ENCODE data around the gene PAM.
A peak's percentile ranks its signal among the peaks of the same experiment; 100 is the strongest.
"Not testable (repeated sequence)": the region's sequence is repeated elsewhere in the genome, so short reads cannot be mapped to it uniquely, and the experiment has no call there.

Gene PAM

DNA sequence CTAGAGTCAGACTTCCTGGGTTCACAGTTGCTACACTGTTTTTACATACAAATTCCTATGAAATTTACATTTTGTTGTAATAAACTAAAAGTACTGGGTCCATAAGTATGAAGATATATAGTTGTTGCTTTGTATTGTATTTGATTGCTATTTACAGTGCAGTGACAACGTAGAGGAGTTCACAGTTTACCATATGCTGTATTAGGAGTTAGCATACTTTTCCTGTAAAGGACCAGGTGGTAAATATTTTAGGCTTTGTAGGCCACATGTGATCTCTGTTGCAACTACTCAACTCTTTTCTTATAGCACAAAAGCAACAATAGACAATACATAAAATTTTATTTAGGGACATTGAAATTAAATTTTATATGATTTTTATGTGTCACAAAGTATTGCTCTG is 18.0 kb downstream of the PAM start:
- H3K4me3 ChIP-seq (ENCODE audit: low read depth, low read length), result no peak overlapping the region
- no peak for DNase-seq (ENCODE audit: low read depth, low spot score)
- in situ Hi-C loops (cut with HindIII; ENCODE audit: low sequenced_read_pairs), result no loop called here
- TF ChIP-seq, protein P1, sequence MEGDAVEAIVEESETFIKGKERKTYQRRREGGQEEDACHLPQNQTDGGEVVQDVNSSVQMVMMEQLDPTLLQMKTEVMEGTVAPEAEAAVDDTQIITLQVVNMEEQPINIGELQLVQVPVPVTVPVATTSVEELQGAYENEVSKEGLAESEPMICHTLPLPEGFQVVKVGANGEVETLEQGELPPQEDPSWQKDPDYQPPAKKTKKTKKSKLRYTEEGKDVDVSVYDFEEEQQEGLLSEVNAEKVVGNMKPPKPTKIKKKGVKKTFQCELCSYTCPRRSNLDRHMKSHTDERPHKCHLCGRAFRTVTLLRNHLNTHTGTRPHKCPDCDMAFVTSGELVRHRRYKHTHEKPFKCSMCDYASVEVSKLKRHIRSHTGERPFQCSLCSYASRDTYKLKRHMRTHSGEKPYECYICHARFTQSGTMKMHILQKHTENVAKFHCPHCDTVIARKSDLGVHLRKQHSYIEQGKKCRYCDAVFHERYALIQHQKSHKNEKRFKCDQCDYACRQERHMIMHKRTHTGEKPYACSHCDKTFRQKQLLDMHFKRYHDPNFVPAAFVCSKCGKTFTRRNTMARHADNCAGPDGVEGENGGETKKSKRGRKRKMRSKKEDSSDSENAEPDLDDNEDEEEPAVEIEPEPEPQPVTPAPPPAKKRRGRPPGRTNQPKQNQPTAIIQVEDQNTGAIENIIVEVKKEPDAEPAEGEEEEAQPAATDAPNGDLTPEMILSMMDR (IDR thresholded peaks at IDR 0.05; ENCODE audit: low read depth, low read length), result no peak

DNA sequence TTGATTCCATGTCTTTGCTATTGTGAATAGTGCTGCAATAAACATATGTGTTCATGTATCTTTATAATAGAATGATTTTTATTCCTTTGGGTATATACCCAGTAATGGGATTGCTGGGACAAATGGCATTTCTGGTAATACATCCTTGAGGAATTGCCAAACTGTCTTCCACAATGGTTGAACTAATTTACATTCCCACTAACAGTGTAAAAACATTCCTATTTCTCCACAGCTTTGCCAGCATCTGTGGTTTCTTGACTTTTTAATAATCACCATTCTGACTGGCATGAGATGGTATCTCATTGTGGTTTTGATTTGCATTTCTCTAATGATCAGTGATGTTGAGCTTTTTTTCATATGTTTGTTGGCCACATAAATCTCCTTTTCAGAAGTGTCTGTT is 20.7 kb downstream of the PAM start:
- H3K4me3 ChIP-seq (ENCODE audit: low read depth, low read length); in situ Hi-C loops (cut with HindIII; ENCODE audit: low sequenced_read_pairs); DNase-seq (ENCODE audit: low read depth, low spot score): not testable (repeated sequence)

DNA sequence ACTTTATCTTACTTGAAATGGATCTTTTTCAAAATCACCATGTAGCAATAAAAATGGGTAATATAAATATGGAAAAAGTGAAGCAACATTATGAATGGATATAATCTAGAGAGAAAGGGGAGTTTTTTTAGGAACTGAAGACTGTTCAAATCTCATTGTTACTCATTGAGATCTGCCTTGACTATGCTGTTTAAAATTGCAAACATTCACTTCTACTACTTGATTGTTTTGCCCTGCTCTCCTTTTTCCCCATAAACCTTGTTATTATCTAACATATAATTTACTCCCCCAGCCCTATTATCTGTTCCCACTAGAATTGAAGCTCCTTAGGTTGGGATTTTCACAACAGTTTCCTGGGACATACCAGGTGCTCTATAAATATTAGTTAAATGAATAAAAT is 22.0 kb downstream of the PAM start:
- no peak overlapping the region for H3K4me3 ChIP-seq (ENCODE audit: low read depth, low read length)
- DNase-seq (ENCODE audit: low read depth, low spot score), result no peak
- in situ Hi-C loops (cut with HindIII; ENCODE audit: low sequenced_read_pairs), result no loop called here
- TF ChIP-seq, protein P1 (IDR thresholded peaks at IDR 0.05; ENCODE audit: low read depth, low read length), result no peak

DNA sequence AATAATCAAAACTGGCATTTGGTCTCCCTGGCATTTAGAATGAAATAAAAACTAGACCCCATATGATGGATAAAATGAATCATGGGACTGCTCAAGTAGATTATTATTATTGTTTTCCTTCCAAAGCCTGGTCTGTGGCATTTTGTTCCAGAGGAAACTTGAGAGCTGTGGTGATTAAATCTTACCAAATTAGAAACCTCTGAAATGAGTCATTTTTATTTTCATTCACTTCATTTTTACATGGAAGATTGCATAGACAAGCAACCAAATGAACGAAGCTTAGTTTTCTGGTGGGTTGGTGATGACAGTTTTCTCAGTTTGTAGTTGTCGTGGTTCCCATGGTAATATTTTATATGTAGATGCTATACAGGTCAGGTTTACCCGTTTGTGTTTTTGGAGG is 23.4 kb downstream of the PAM start:
- in situ Hi-C loops (cut with HindIII; ENCODE audit: low sequenced_read_pairs), result no loop called here

DNA sequence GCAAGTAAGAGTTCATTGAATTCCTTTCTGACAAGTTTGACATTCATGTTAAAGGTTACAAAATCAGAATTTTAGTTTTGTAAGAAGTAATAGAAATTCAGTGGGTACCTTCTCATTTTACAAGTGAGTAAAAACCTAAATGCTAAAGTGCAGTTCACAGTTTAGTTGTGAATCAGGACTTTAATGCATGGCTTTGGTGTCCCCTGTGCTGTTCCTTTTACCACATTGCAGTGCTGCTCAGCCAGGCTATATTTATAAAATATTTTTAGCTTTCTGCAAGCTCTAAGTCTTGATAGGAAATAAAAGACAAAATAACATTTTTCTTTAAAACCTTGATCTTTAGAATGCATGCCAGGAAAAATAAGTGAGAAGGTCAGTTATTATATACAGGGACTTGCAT is 26.3 kb downstream of the PAM start:
- in situ Hi-C loops (cut with HindIII; ENCODE audit: low sequenced_read_pairs), result no loop called here
- TF ChIP-seq, protein P1 (IDR thresholded peaks at IDR 0.05; ENCODE audit: low read depth, low read length), result no peak
- no peak overlapping the region for H3K4me3 ChIP-seq (ENCODE audit: low read depth, low read length)
- DNase-seq (ENCODE audit: low read depth, low spot score), result no peak

More for the DNA sequence above, 23.4 kb downstream of the PAM start:
- DNase-seq (ENCODE audit: low read depth, low spot score), result peak; percentile 87
- TF ChIP-seq, protein P1 (IDR thresholded peaks at IDR 0.05; ENCODE audit: low read depth, low read length), result no peak
- H3K4me3 ChIP-seq (ENCODE audit: low read depth, low read length), result no peak overlapping the region

DNA sequence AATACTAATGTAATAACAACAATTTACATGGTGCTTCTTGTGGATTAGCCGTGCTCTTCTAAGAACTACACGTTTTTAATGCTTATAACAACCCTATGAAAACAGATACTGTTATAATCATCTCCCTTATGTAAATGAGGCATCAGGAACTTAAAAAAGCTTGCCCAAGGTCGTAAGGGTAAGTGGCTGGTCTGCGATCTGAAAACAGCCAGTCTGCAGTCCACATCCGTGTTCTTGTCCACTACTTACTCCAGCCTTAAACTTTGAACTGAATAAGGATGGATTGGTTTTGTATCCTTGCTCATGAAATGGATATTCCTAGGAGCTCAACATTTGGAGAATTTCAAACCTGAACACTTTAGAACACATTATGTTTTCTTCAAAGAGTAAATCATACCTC is 26.7 kb downstream of the PAM start:
- in situ Hi-C loops (cut with HindIII; ENCODE audit: low sequenced_read_pairs), result no loop called here
- no peak for DNase-seq (ENCODE audit: low read depth, low spot score)
- TF ChIP-seq, protein P1 (IDR thresholded peaks at IDR 0.05; ENCODE audit: low read depth, low read length), result no peak
- no peak overlapping the region for H3K4me3 ChIP-seq (ENCODE audit: low read depth, low read length)

DNA sequence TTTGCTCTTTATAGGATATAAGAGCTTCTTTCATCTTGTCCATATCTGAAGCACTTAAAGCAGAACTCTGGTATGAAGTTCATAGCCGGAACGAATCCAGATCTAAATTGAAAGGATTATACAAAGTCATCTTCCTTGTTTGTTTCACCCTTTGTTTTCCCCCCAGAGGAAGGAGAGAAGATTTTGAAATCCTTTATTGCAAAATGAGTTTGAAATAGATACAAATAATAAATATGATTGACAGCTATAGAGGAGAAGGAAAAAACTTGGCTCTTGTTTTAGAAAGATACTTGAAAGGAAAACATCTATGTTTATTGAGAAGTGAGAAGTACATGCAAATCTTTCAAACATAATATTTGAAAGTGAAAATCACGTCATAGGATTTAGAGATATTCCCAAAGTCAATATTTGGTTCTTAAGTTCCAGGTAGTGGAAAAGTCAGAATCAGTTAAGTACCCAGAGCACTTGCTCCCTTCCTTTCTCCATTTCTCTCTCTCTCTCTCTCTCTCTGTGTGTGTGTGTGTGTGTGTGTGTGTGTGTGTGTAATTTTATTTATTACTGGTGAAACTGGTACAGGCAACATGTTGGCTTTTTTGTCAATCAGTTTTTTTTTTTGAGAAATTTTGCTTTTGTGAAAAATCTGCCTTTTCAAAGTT is 27.2 kb downstream of the PAM start:
- in situ Hi-C loops (cut with HindIII; ENCODE audit: low sequenced_read_pairs), result no loop called here
- no peak overlapping the region for H3K4me3 ChIP-seq (ENCODE audit: low read depth, low read length)
- DNase-seq (ENCODE audit: low read depth, low spot score), result no peak
- TF ChIP-seq, protein P1 (IDR thresholded peaks at IDR 0.05; ENCODE audit: low read depth, low read length), result no peak
